ENCODE results near the gene FAM210A.

Gene FAM210A

DNA sequence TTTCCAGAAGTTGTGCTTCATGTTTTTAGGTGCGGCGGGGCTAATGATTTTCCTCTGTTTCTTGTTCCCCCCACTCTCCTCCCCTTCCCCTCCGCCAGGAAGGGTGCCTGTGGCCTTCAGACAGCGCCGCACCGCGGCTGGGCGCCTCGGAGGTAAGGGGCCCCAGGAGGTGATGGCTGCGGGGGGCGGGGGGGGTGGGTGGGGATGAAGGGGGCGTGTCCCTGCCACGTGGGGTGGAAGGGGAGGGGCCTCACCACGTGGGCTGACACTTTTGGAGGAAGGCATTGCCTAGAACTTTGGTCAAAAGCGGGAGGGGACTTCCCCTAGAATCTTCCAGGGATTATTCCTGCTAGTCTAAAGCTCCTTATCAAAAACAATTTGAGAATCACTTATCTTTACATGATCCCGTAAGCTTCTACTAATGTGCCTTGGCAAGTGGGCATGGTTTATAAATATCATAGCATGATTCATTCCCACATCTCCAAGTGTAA, 83.1 kb downstream of the FAM210A start:
- no peak for DNase-seq

GRCh38 chr18:13642440-13642827, 83.9 kb downstream of the FAM210A start:
- no peak for DNase-seq

GRCh38 chr18:13641551-13642439, 84.6 kb downstream of the FAM210A start:
- no peak for DNase-seq

DNA sequence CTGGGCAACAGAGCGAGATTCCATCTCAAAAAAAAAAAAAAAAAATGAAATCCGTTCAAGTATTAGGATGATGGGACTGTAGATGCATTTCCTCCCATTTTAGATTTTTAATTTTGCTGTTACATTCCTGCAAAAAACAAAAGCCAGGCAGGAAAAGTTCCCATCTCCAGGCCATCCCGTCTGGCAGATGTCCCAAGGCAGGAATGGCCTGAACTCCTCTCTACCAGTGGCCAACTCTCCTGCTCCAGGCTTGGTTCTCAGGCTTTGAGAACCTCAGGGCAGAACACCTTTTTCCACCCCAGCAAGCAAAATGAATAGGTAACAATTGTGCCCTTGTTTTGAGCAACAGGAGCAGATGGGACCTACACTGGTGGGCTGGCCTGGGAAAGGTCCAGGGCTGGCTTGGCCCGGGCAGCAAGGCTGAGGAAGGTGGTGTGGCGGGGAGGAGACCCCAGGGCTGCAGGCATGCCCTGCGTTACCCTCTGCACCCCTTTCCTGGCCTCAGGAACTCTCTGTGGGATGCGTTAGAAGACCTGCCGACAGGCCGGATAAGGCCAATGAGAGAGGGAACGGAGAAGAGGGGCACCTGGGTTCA, 86.0 kb downstream of the FAM210A start:
- no peak for DNase-seq

DNA sequence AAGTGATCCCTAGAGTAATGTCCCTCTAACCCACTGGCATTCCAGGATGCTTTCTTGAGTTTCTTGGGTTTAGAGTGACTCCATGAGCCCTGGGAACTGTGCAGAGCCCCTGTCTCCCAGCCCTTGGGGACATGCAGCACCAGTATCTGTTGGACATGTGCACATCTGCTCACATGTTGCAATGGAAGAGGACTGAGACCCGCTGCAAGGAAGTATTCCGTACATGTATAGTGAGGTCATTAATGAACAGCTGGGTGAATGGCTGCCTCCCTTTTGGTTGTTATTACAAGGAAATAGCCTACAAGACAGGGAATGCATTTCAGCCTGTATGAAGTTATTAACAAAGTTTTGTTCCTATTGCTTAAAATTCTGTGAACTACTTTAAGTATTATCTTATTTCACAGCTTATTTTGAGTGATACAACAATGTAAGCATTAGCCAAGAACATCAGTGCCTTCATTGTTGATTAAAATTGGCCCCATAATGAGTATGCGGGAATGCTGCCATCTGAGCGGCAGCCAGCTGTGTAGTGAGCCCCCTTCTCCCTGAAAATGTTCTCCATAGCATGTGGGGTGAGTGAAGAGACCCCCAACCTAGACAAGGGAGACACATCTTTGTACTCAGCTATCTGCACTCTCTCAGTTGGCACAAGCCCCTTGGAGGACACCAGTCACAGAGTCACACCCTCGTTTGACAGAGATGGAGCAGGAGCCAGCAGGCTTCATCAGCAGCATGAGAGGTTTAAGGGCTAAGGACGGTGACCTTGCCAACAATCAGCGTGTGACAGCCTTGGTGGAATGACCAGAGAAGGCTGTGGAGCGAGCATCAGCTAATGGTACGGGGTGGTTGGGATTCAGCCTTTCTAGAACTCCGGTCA, 87.4 kb downstream of the FAM210A start:
- DNase-seq = no peak

DNA sequence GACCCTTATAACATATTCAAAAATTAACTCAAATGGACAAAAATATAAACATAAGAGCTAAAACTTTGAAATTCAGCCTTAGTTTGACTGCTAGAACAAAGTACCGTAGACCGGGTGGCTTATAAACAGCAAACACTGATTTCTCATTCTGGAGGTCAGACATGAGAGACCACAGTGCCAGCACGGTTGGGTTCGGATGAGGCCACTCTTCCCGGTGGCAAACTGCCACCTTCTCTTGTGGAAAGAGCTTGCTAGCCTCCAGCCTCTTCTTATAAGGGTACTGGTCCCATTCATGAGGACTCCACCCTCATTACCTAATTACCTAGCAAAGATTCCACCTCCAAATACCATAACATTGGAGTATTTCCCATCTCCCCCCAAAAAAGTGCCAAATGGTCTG, 91.3 kb downstream of the FAM210A start:
- DNase-seq = peak in 2 of 14 donors; percentile 55 to 65

GRCh38 chr18:13633700-13634099, 92.7 kb downstream of the FAM210A start:
- DNase-seq = no peak

DNA sequence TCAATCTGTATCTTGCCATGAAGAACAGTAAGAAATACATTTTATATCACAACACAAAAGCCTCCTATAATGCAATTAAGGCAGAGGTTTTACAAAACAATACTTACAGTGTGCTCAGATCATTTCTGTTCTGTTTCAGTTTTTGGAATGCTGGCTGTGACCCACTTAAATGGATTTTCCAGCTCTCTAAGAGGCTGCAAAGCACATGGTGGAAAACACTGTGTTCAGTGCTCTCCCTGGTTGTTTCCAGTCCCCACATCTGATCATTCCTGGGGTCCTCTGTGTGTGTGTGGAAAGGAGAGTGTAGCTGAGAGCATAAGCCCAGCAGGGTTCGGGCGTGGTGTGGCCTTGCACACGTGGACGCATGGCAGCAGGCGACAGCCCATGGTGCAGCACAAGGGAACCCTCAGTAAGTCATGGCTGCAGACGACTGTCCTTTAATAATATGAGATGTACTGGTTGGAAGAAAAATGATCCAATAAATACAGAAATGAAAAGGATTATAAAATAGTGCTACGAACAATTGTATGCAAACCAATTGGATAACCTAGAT, 95.6 kb downstream of the FAM210A start:
- no peak for DNase-seq

GRCh38 chr18:13629841-13630715, 96.3 kb downstream of the FAM210A start:
- DNase-seq = peak in 4 of 14 donors; percentile 74 to 77 (median 74)

DNA sequence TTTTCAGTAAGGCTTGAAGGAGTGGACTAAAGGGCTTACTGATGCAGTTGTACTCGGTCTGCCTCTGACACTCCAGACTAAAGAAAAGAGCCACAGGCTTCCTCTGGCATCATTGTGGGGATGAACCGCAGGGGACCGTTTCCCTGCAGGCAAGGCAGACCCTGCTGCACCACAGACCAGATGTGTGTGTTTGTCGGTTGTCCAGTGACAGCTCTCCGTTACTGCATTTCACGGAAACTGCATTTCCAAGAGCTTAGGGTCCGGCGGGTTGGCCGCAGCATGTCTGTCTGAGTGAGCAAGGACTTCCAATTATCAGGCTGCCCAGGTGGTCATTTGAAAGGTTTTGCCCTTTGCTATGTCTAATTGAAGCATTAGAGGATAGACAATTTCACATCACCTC, 98.1 kb downstream of the FAM210A start:
- DNase-seq = peak in 1 of 14 donors; percentile 28

DNA sequence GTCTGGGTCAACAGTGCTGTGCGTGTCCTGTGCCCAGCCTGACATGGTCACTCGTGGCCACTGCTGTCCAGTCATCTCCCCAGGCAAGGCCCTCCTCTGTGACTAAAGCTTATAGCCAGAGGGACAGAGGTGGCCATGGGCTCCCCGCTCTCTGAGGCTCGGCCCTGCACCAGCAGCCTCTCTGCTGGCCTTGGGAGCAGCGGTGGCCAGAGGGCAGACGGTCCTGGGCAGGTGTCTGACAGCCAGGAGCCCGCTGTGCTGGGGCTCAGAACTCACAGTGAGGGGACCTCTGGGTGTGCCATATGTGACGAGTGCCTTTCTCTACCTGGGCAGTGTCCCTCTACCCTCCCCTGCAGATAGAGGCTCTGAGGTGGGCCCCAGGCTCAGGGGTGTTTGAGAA, 98.7 kb downstream of the FAM210A start:
- no peak for DNase-seq

DNA sequence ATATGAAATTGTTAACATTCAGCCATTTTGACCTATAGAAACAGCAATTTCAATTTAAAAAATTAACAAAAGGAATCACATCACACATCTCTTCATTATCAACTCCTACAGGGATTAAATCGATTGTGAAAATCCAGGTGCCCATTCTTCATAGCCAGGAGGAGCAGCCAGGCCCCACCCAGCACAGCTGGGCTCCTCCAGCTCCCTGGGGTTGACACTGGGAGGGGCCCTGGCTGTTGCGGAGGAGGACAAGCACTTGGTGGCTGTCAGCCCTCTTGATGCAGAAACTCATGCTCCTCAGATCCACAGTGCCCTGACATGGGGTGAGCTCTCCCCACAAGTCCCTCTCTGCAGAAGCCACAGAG, 99.8 kb downstream of the FAM210A start:
- DNase-seq = no peak

- no peak for DNase-seq
Measured at GRCh38 chr18:13625843-13626543, 100.4 kb downstream of the FAM210A start.

DNA sequence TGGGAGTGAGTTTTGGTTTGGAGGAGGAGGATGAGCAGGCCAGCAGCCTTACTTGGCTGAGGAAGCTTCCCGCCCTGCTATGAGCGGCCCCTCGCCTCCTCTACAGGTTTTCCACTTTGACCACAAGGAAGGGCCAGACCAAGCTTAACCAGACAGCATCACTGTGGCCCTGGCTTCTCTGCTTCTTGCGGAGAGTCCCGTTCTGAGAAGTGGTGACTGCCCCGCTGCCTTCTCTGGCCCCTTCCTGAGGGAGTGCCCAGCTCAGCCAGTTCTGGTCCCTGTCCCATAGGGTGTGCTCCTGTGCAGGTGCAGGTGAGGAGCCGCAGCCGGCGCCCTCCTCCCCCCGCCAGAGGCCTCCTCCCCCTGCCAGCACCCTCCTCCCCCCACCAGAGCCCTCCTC, 101.0 kb downstream of the FAM210A start:
- no peak for DNase-seq

GRCh38 chr18:13624563-13625237, 101.7 kb downstream of the FAM210A start:
- DNase-seq = no peak

- DNase-seq = no peak
Measured at GRCh38 chr18:13623871-13624270, 102.5 kb downstream of the FAM210A start.

- no peak for DNase-seq
Measured at GRCh38 chr18:13623348-13623747, 103.0 kb downstream of the FAM210A start.

DNA sequence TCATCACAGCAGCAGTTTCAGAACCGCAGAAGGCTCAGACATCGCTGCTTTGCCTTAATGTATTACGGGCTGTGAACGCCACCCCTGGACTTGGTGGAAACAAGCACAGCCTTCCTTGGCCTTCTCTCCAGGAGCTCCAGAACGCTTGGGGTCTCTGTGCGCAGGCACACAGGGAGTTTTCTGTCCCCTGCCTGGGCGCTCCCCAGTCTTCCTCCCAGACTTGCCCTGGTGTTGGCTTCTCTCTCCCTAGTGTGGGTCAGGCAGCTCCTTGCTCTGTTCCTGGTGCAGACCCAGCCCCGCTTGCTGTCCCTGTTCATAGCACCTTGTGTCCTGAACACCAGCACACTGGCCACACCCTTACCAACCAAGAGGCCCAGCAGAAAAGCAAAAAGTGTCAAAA, 103.6 kb downstream of the FAM210A start:
- DNase-seq = no peak

GRCh38 chr18:13621886-13622619, 104.3 kb downstream of the FAM210A start:
- DNase-seq = peak in 1 of 14 donors; percentile 72

DNA sequence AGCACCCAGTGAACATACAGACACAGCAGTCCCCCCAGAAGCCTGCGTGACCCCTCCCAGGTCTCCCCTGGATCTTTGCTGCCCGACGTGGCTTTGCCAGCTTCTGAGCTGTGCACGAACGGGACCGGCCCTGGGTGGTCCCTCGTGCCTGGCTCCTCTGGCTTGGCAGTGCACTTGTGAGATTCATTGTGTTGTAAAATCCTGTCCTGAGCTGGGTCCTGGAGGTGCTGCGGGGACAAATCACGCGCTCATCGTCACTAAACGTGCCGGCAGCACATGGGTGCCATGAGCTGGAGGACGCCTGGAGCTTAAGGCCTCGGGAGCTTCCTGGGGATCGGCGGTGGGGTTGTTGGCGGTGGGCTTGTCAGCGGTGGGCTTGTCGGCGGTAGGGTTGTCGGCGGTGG, 104.9 kb downstream of the FAM210A start:
- DNase-seq = no peak

Data from C1 segment of cervical spinal cord (tissue), 14 donors.